Thymus (tissue), 11 donors: ENCODE results near the gene OSBPL10. TPM values are rescaled to one million over a fixed set of nuclear protein-coding genes. Genes with fewer than 3 reads are reported as not detected.

Experiments
- DNase-seq, 9 donors: peaks; one replicate each; pipeline ENCODE4 v3.0.0-alpha.2; 2013; ENCODE audit warnings: low spot score in 9 of 9, low read depth in 6 of 9, missing footprints in 1 of 9
- H3K27ac ChIP-seq, 2 donors: one replicate each; pipeline ENCODE4 v1.5.1; 2013; ENCODE audit warnings: control low read depth in 1 of 2, low read depth in 1 of 2, low read length in 1 of 2, mild to moderate bottlenecking in 1 of 2, moderate library complexity in 1 of 2
- H3K27me3 ChIP-seq, 2 donors: one replicate each; pipeline ENCODE4 v1.5.1; 2013; ENCODE audit warnings: low read length in 1 of 2; ENCODE audit not compliant: control insufficient read depth in 2 of 2, insufficient read depth in 1 of 2
- H3K36me3 ChIP-seq, 2 donors: one replicate each; pipeline ENCODE4 v1.5.1; 2013; ENCODE audit warnings: low read length in 1 of 2, mild to moderate bottlenecking in 1 of 2, moderate library complexity in 1 of 2; ENCODE audit not compliant: control insufficient read depth in 2 of 2, insufficient read depth in 2 of 2
- H3K4me1 ChIP-seq, 2 donors: one replicate each; pipeline ENCODE4 v1.5.1; 2013; ENCODE audit warnings: low read length in 2 of 2; ENCODE audit not compliant: control insufficient read depth in 2 of 2, insufficient read depth in 2 of 2
- H3K4me3 ChIP-seq, 2 donors: one replicate each; pipeline ENCODE4 v1.5.1; 2013; ENCODE audit warnings: low read length in 2 of 2, control low read depth in 1 of 2, mild to moderate bottlenecking in 1 of 2
- H3K9me3 ChIP-seq, 2 donors: one replicate each; pipeline ENCODE4 v1.5.1; 2013; ENCODE audit warnings: low read length in 1 of 2, mild to moderate bottlenecking in 1 of 2; ENCODE audit not compliant: control insufficient read depth in 2 of 2, insufficient read depth in 1 of 2
- WGBS: extraction: QIAGEN DNeasy Blood & Tissue Kit; methylation state at CpG from one replicate; pipeline ENCODE4 v1.1.7; 2013; 5-methylcytosine and 5-hydroxymethylcytosine counted together
- polyA plus RNA-seq: library from polyadenylated mRNA; stranded (reverse); fragments of 200-250 nt; gene quantifications from one replicate; pipeline ENCODE4 v1.2.3, GENCODE V29; 2013
- total RNA-seq: library from RNA; stranded (reverse); fragments of 120-200 nt; gene quantifications from one replicate; pipeline ENCODE4 v1.2.4, GENCODE V29; 2013
- donor health status: healthy.

OSBPL10 gene
- total and polyA plus RNA-seq, 2 donors, result 1.4 to 2.1 TPM

- Histone ChIP-seq H3K36me3 (no peaks in the 10 kb centered on the region), H3K27me3 (no peaks in the 10 kb centered on the region), H3K9me3 (no peaks in the 10 kb centered on the region), H3K27ac (no peak overlapping the region), H3K4me1 (no peaks in the 10 kb centered on the region), H3K4me3 (no peak overlapping the region)
- no peak for DNase-seq
- WGBS, result 97% methylated on average over 1 of the region's 1 CpG
Measured at GRCh38 chr3:31667582-31667981, 313.5 kb downstream of the OSBPL10 start.

- Histone ChIP-seq H3K27ac (no peak overlapping the region), H3K9me3 (no peaks in the 10 kb centered on the region), H3K4me1 (no peaks in the 10 kb centered on the region), H3K27me3 (no peaks in the 10 kb centered on the region), H3K4me3 (no peak overlapping the region), H3K36me3 (no peaks in the 10 kb centered on the region)
- no peak for DNase-seq
- WGBS, result 97% methylated on average over 17 of the region's 17 CpGs
Measured at GRCh38 chr3:31664031-31664430, 317.0 kb downstream of the OSBPL10 start.

GRCh38 chr3:31661993-31662670, 318.9 kb downstream of the OSBPL10 start:
- WGBS, result 78% methylated on average over 5 of the region's 5 CpGs
- no peak for DNase-seq
- Histone ChIP-seq H3K27me3 (no peaks in the 10 kb centered on the region), H3K4me1 (no peaks in the 10 kb centered on the region), H3K9me3 (no peaks in the 10 kb centered on the region), H3K27ac (no peak overlapping the region), H3K4me3 (no peak overlapping the region), H3K36me3 (no peaks in the 10 kb centered on the region)

- H3K9me3 ChIP-seq, result no peaks in the 10 kb centered on the region
- no peaks in the 10 kb centered on the region for H3K27me3 ChIP-seq
- H3K4me3 ChIP-seq, result no peak overlapping the region
- WGBS, result 86% methylated on average over 5 of the region's 5 CpGs
- H3K36me3 ChIP-seq, result no peaks in the 10 kb centered on the region
- H3K27ac ChIP-seq, result no peak overlapping the region
- H3K4me1 ChIP-seq, result no peaks in the 10 kb centered on the region
- DNase-seq, result no peak
Measured at GRCh38 chr3:31661286-31661685, 319.8 kb downstream of the OSBPL10 start.

- H3K36me3 ChIP-seq, result no peaks in the 10 kb centered on the region
- no peak for DNase-seq
Measured at GRCh38 chr3:31659246-31659645, 321.8 kb downstream of the OSBPL10 start.

GRCh38 chr3:31654998-31655397, 326.1 kb downstream of the OSBPL10 start:
- Histone ChIP-seq H3K4me1 (no peaks in the 10 kb centered on the region), H3K4me3 (no peak overlapping the region), H3K36me3 (no peaks in the 10 kb centered on the region), H3K27me3 (no peaks in the 10 kb centered on the region), H3K9me3 (peaks cover 4 to 20% of the 10 kb centered on the region in 2 donors), H3K27ac (no peak overlapping the region)
- DNase-seq, result no peak

More at GRCh38 chr3:31659246-31659645, 321.8 kb downstream of the OSBPL10 start:
- H3K9me3 ChIP-seq, result peaks cover 0 to 4% of the 10 kb centered on the region in 2 donors
- H3K27ac ChIP-seq, result no peak overlapping the region
- no peaks in the 10 kb centered on the region for H3K4me1 ChIP-seq
- H3K27me3 ChIP-seq, result no peaks in the 10 kb centered on the region
- no peak overlapping the region for H3K4me3 ChIP-seq

GRCh38 chr3:31653464-31653863, 327.6 kb downstream of the OSBPL10 start:
- H3K9me3 ChIP-seq, result peaks cover 6 to 25% of the 10 kb centered on the region in 2 donors
- no peak overlapping the region for H3K27ac ChIP-seq
- no peak overlapping the region for H3K4me3 ChIP-seq
- 91% methylated on average over 1 of the region's 1 CpG for WGBS
- no peak for DNase-seq
- no peaks in the 10 kb centered on the region for H3K27me3 ChIP-seq
- H3K36me3 ChIP-seq, result peaks cover 0 to 3% of the 10 kb centered on the region in 2 donors
- no peaks in the 10 kb centered on the region for H3K4me1 ChIP-seq

GRCh38 chr3:31652296-31652695, 328.8 kb downstream of the OSBPL10 start:
- Histone ChIP-seq H3K36me3 (peaks cover 9 to 12% of the 10 kb centered on the region in 2 donors), H3K27ac (no peak overlapping the region), H3K4me1 (no peaks in the 10 kb centered on the region), H3K27me3 (no peaks in the 10 kb centered on the region), H3K4me3 (no peak overlapping the region), H3K9me3 (peaks cover 6 to 35% of the 10 kb centered on the region in 2 donors)
- DNase-seq, result no peak

- Histone ChIP-seq H3K27me3 (no peaks in the 10 kb centered on the region), H3K36me3 (peaks cover 16% of the 10 kb centered on the region in 2 donors), H3K4me3 (no peak overlapping the region), H3K4me1 (no peaks in the 10 kb centered on the region), H3K27ac (no peak overlapping the region), H3K9me3 (peaks cover 5 to 33% of the 10 kb centered on the region in 2 donors)
- no peak for DNase-seq
- WGBS, result 100% methylated on average over 4 of the region's 4 CpGs
Measured at GRCh38 chr3:31648286-31648968, 332.6 kb downstream of the OSBPL10 start.
